GM12801 (cell line): ENCODE results near the gene PROCR.

Source experiments
- CTCF ChIP-seq: IDR thresholded peaks from one replicate; pipeline ENCODE4 v1.5.1; 2011; ENCODE audit warnings: control low read depth; ENCODE audit not compliant: insufficient read length; ENCODE audit errors: extremely low read depth

Gene PROCR

GRCh38 chr20:35225319-35226125 lies 53.6 kb downstream of the PROCR start:
- TF ChIP-seq CTCF, result no peak

- TF ChIP-seq CTCF, result no peak
Observed at GRCh38 chr20:35226126-35226883, 54.4 kb downstream of the PROCR start, which contains the start of gene MMP24. TSS of gene MMP24 (plus strand) at chr20:35226690. CDS start at chr20:35226739, 49 bp downstream.
